CD1c-positive myeloid dendritic cell (primary cell): ENCODE data around the gene MRPL24.

Experiments used
- DNase-seq: peaks from one replicate; pipeline ENCODE4 v3.0.0-alpha.2; 2016; ENCODE audit errors: extremely low spot score

MRPL24 gene

GRCh38 chr1:156743367-156744302, 2.7 kb upstream of the MRPL24 start:
- peak; percentile 34 for DNase-seq

DNA sequence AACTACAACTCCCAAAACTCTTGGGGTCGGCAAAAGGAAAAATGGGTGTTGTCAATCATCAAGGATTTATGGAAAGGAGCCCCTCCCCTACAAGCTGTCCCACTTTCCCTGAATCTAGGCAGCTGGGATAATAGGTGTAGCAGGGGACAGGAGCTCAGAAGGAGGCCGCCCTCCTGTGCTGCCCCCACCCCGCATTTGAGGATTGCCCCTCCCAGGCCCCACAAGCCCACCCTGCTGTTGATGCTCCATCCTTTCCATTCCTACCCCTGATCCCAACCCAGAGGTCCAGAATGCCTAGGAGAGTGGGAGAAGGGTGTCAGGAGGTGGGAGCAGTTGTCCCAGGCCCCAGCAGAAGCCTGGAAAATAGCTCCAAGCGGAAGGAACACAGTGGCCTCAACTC, 1.9 kb upstream of the MRPL24 start:
- DNase-seq, result no peak

DNA sequence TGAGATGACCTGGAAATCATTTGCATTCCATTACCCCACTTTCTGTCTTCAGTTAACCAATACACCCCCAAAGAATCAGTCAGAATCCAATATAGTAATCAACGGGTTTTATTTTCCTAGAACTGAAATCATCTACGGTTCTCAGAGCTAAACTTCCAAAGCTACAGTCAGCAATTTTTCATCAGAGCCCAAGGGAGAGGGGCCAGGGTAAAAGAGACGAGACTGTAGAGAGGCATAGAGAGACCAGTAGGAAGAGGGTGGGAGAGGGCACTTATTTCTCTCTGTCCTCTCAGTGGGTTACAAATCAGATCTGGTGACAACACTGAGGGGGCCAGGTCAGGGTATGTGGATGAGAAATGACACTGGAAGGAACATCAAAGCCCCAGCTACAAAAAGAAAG, 1.1 kb upstream of the MRPL24 start:
- DNase-seq, result no peak

GRCh38 chr1:156741481-156741983, 644 bp upstream of the MRPL24 start:
- DNase-seq, result no peak

- DNase-seq, result no peak
Observed at GRCh38 chr1:156740237-156740740, 599 bp downstream of the MRPL24 start.

GRCh38 chr1:156738916-156739315, 2.0 kb downstream of the MRPL24 start:
- DNase-seq, result no peak

DNA sequence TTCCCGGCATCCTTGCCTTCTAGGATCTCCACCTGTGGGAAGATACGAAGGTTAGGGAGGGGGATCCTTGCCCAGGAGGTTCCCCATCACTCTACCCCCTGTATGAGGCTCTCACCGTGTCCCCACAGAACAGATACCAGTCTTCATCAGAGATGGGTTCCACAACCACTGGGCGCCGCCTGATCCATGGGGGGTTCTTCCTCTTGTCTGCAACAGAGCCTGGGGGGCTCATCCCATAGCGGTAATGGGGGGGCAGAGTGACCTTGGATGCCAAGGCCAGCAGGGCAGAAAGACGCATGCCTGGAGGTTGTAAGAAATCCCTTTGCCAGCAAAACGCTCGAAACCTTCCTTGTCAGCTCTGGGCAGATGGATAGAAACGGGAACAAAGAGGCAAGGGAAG, 2.5 kb downstream of the MRPL24 start:
- DNase-seq, result no peak

DNA sequence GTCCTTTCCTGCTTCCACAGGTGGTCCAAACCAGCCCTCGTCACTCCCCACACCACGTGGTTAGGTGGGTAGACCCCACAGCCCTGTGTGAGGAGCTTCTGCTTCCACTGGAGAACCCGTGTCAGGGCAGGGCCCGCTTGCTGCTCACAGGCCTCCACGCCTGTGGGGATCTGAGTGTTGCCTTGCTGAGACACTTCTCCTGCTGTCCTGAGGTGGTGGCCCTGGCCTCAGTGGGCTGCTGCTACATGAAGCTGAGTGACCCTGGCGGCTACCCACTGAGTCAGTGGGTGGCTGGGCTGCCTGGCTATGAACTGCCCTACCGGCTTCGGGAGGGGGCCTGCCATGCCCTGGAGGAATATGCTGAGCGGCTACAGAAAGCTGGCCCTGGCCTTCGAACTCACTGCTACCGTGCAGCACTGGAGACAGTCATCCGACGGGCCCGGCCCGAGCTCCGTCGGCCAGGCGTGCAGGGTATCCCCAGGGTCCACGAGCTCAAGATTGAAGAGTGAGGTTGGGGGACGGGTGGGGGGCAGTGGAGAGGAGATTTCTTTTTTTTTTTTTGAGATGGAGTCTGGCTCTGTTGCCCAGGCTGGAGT, 6.8 kb downstream of the MRPL24 start:
- no peak for DNase-seq

- DNase-seq, result peak; percentile 98
Observed at GRCh38 chr1:156728599-156729462, 12.1 kb downstream of the MRPL24 start, which contains the start of gene ISG20L2. Gene ISG20L2, minus strand, starts transcription at chr1:156728766. Its CDS starts 1,114 bp downstream, at chr1:156727652.

DNA sequence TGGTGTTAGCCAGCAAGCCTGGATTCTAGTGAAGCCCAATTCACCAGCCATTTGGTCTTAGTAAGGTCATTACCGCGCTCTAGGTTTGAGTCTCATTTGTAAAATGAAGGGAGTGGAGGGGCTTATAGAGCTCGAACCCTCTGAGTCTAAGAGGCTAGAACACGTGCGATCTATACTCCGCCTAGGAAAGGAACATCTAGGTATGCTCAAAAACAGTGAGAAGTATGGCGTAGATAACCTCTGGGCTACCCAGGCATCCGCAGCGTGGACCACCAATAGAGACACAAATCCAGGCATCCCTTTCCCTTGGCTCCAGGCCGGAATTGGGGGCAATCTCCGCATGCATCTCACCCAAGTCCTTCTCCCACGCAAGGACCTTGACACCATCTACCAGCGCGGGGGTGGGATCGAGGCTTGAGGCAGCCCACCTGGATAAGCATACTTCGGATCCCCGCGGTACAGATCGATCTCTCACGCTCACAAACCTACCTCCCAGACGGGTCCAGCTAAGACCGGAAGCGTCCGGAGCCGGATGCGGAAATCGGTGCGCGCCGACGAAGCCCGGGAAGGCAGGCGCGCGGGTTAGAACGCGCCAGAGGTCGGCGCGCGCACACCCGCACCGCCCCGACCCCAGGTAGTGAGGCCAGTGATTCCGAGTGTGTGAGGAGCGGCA, 12.8 kb downstream of the MRPL24 start, which contains the start of gene METTL25B:
Gene METTL25B, plus strand, starts transcription at position 544 of the 673 bp plus-strand sequence. CDS start 636 bp downstream, outside the sequence.
- peak; percentile 86 for DNase-seq

- DNase-seq, result peak; percentile 51
Observed at GRCh38 chr1:156727492-156727891, 13.4 kb downstream of the MRPL24 start.

GRCh38 chr1:156726549-156727226, 14.2 kb downstream of the MRPL24 start:
- DNase-seq, result peak; percentile 55

DNA sequence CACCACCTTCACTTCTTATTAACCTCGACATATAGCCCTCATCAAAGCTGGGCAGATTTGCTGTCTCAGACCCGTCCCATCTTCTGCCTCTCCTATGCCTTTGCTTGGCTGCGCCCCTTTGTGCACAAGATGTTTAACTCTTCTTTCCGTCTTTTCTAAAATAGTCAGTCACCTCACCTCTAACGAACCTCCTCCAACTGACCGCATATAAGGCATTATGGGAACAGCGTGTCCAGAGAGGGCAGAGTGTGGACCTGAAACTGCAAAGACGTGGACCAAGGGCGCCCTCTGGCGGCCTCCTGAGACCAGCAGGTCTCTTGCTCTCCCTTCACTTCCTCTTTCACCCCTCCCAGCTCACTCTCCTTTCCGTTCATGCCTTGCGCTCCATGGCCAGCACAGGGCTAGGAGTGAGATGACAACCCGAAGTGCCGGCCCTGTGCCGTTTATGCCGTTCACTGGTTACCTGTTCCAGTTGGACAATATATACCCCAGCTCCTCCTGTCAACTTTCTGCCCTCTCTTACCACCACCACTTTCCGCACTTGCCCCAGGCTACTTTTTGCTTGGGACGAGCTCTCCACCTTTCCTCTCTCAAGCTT, 15.1 kb downstream of the MRPL24 start:
- peak; percentile 92 for DNase-seq

GRCh38 chr1:156721535-156721934, 19.4 kb downstream of the MRPL24 start:
- no peak for DNase-seq

GRCh38 chr1:156721131-156721530, 19.8 kb downstream of the MRPL24 start:
- DNase-seq, result no peak

- no peak for DNase-seq
Observed at GRCh38 chr1:156717351-156717750, 23.5 kb downstream of the MRPL24 start.

- DNase-seq, result no peak
Observed at GRCh38 chr1:156714830-156715229, 26.1 kb downstream of the MRPL24 start.

DNA sequence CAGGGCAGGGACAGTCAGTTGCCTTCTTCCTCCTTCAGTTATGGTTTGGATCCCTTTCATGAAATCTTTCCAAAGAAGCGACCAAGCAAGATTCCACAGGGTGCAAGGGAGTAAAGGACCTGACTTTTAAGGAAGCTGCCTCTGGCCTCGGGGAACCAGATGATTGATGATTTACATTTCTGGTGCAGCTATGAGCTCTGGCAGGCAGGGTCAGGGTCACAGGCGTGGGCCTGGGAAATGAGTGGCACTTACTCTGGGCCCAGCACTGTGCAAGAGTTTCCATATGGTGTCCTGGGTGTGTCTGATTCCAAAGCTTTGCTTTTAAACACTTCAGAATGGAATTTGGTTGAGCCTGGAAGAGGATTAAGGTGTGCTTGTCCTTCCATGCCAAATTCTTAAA, 28.3 kb downstream of the MRPL24 start:
- DNase-seq, result no peak

DNA sequence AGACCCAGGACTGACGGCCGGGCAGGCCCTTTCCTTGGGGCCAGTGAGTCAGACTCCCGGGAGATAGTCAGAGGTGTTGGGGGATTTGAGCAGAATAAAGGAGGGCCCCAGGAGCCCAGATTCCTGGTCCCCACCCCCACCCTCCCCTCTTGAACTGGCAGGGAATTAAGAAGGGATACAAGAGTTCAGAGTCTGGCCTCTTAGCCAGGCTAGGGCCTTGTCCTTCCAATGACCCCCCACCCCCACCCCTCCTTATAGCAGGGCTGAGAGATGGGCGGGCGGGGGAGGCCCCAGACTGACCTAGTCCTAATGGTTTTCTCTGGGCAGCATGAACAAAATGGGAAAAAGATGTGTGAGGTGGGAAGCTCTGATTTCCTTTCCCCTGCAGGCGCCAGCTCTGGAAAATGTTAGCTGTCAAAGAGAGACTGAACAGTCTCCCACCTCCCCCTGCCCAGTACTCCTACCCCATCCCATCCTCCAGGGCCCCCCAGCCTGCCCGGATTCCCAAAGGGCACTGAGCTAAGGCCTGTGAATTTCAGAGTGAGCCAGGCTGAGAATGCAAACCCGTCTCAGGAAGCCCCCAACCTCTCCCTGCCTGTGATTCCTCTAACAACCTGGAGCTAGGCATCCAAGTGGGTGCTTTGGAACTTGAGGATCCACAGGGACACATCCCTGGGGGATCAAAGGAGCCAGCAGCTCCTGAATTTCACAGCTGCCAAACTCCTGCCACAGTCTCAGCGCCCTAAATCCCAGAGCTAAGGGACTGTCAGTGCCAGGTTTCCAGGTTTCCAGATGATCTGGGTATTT, 29.7 kb downstream of the MRPL24 start:
- no peak for DNase-seq
